ENCODE results near the gene ZNF469.
"Not testable (repeated sequence)": the region's sequence is repeated elsewhere in the genome, so short reads cannot be mapped to it uniquely, and the experiment has no call there.

ZNF469 gene

GRCh38 chr16:88359008-88359407 lies 23.8 kb upstream of the ZNF469 start:
- FAIRE-seq: no peak

GRCh38 chr16:88360401-88360800 lies 22.4 kb upstream of the ZNF469 start:
- not testable (repeated sequence) for FAIRE-seq

- FAIRE-seq: no peak
Observed at GRCh38 chr16:88360999-88361398, 21.8 kb upstream of the ZNF469 start.

DNA sequence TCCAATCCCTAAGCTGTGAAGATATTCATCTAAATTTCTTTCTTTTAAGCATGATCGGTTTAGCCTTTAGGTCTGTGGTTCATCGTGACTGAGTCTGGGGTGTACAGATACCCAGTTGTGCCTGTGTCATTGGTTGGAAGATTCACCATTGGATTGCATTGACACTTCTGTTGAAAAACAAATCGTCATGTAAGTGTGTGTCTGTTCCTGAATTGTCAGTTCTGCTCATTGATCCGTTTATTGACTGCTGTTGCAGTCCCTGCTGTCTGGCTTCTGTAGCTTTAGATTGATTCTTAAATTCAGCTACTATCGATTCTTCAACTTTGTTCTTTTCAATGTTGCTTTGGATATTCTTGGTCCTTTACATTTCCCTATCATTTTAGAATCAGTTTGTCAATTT lies 21.0 kb upstream of the ZNF469 start:
- FAIRE-seq: no peak

GRCh38 chr16:88363239-88363891 lies 19.4 kb upstream of the ZNF469 start:
- no peak for FAIRE-seq

- no peak for FAIRE-seq
Observed at GRCh38 chr16:88365244-88365865, 17.4 kb upstream of the ZNF469 start.

GRCh38 chr16:88366032-88366703 lies 16.6 kb upstream of the ZNF469 start:
- no peak for FAIRE-seq

DNA sequence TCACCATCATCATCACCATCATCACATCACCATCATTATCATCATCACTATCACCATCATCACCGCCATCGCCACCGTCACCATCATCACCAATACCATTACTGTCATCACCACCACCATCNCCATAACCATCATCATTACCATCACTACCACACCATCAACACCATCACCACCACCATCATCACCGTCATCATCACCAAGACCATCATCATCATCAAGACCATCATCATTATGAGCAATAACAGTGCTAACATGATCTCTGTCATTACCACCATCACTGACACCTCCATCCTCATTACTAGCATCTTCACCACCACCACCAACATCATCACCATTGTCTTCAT lies 16.1 kb upstream of the ZNF469 start:
- FAIRE-seq: no peak

DNA sequence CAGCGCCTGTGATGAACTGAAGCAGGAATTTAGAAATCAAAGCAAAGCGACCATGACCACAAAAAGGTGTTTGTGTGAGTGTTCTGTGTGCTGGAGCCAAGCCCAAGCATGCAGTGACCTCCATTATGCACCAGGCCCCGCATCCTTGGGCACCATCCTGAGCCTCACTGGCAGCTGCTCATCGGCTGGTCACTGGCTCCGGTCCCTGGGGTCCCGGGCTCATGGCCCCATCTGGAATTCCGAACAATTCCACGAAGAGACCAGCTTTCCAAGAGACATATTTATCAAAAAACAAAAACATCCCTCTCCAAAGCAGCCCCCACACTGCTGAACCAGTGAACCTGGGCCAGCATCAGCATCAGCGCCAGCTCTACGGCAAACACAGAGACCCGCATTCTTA lies 15.2 kb upstream of the ZNF469 start:
- no peak for FAIRE-seq

GRCh38 chr16:88368036-88368435 lies 14.7 kb upstream of the ZNF469 start:
- FAIRE-seq: no peak

DNA sequence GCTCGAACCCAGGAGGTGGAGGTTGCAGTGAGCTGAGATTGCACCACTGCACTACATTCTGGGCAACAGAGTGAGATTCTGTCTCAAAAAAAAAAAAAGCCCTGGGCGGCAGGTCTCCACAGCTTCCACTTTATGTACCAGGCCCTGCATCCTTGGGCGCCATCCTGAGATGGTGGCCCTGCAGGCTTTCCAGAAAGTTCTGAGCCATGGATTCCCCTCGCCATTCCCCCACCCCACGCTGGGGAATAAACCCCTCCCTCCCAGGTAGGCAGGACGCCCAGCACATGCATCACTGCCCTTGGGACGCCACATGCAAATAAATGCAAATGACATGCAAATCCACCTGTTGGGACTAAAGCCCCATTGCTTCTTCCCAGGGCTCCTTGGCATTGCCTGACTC lies 13.8 kb upstream of the ZNF469 start:
- no peak for FAIRE-seq

GRCh38 chr16:88369447-88370008 lies 13.2 kb upstream of the ZNF469 start:
- FAIRE-seq: no peak

DNA sequence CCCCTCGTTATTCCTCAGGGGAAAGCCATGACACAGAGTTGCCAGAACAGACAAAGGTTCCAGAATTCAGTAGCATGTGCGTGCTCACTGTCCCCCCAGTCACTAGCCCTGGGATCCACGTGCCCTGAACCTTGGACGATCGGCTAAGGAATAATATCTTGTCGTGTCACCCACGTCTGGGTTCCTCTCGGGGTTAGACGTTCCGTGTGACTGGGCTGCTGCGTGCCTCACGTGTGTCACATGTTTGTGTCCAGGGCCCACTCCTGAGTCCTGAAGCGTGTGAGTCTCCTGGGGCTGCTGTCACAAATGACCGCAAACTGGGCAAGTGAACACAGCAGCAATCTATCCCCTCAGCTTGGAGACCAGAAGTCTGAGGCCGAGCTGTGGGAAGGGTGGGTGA lies 12.4 kb upstream of the ZNF469 start:
- FAIRE-seq: no peak

- FAIRE-seq: no peak
Observed at GRCh38 chr16:88372522-88372921, 10.2 kb upstream of the ZNF469 start.

DNA sequence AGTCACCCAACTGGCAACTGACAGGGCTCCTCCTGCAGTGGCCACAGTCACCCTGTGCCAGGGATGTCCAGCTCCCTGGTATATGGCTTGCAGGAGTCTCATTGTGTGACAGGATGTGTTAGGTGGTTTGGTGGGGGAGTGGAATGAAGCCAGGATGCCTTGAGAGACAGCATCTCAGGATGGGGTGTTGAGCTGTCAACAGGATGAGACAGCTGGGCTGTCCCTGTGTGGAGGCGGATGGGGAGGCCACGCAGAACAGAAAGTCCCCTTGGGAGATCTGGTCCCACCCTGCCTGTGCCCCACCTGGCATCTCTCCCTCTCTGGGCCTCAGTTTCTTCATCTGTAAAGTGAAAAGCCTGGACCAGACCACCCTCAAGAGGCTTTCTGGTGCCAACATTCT lies 9.5 kb upstream of the ZNF469 start:
- no peak for FAIRE-seq

DNA sequence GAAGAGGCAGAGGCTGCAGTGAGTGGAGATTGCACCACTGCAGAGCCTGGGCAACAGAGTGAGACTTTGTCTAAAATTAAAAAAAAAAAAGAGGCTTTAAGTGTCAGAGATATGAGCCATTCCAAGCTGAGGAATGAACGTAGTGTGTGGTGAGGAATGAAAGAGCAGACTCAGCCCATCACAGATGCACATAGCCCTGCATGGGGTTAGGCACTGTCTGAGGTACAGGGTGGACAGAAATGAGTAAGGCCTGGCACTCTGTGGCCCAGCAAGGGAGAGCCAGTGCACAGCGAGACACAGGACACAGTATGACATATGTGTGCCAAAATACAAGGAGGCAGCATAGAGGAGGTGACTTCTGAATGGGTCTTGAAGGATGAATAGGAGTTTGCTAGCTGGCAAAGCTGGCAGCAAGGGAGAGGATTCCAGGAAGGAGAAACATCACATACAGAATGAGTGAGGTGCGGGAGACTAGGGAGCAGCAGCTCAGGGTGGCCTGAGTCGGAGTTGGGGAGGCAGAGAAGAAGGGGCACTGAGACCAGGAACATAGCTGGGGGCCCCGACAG lies 8.7 kb upstream of the ZNF469 start:
- FAIRE-seq: no peak

DNA sequence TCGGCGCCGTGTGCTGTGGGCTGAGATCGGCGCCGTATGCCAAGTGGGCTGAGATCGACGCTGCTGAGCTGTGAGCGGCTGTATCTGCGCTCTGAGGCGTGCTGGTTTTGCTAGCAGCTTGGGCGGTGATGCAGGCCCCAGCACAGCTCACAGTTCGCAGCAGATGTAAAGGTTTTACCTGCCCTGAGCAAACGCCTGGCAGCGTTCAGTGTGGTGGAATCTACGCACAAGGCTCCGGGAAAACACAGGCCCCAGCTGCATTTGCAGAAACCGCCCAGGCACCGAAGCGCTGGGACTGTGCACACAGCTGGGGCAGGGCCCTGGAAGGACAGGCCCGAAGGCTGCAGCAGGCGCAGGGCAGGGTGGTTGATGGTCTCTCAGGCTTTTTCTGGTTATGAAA lies 8.0 kb upstream of the ZNF469 start:
- no peak for FAIRE-seq

DNA sequence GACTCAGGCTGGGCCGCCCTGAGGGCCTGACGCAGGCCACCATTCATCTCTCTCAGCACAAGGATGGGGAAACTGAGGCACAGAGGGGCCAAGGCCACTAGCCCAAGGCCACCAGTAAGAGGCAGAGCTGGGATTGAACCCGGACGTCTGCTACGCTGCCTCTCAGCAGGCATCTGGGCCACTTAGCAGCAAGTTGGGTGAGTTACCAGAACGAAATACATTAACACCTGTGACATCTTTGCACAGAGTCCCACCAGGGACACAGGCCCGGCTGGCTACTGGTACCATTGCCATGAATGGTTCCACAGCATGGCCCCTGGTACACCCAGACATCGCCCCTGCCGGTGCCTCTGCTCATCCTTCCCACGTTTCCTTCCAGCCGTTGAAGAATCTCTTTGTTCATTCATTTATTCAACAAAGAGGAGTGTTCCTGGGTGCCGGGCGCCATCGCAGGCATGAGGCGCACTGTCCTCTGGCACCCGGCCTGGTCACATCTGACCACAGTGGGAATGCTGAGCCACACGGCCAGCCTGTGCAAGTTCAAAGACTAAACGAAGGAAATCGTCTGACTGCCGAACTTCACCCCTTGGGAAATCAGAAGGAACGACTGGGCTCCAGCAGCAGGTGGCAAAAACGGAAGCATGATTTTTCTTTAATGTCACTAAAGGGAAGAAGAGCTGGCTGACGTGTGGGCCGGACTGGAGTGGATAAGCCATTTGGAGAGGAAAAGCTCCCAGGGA lies 7.4 kb upstream of the ZNF469 start:
- no peak for FAIRE-seq

DNA sequence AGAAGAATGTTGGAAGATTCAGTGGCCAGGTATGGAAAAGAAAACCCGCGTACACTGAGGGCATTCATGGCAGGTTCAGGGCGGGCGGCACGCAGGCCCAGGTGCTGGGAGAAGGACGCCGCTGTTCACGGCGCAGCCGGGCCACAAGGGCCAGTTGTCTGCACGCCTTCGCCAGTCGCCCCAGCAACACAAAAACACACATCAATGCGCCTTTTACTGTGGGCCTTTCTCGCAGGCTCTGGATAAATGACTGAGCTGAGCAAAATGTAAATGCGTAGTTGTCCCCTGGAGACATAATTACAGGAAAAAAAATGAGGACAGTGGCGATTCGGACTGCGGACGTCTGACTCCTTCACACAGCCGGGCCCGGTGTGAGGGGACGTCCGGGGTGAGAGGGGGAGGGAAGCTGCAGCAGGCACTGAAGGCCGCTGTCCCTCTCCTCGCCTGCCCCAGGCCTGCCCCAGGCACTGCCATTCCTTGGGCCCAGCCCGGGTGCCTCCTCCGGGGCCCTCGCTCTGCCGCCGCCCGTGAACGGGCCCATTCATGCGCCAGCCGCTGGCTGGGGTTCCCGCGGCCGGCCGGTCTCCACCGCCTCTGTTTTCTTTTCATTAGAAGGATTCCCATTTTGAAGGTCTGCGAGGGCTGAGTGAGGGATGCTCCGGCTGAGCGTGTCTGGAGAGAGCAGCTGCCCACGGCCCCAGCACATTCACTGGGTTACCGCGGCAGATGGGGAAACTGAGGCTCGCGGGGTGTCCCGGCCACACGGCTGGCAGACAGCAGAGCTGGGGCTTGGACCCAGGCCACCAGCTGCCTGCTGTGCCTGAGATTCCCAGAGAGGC lies 6.5 kb upstream of the ZNF469 start:
- no peak for FAIRE-seq

GRCh38 chr16:88376835-88377726 lies 5.7 kb upstream of the ZNF469 start:
- no peak for FAIRE-seq

- no peak for FAIRE-seq
Observed at GRCh38 chr16:88377961-88378360, 4.8 kb upstream of the ZNF469 start.
